ENCODE measurements around the gene ZNF536.
"Not testable (repeated sequence)": the region's sequence is repeated elsewhere in the genome, so short reads cannot be mapped to it uniquely, and the experiment has no call there.

ZNF536 gene

GRCh38 chr19:30449673-30450072 lies 77.5 kb downstream of the ZNF536 start:
- FAIRE-seq, result no peak

- no peak for FAIRE-seq
Observed at GRCh38 chr19:30450100-30450499, 77.9 kb downstream of the ZNF536 start.

- FAIRE-seq, result no peak
Observed at GRCh38 chr19:30450835-30451321, 78.7 kb downstream of the ZNF536 start.

- no peak for FAIRE-seq
Observed at GRCh38 chr19:30452931-30453330, 80.7 kb downstream of the ZNF536 start.

GRCh38 chr19:30453743-30454142 lies 81.6 kb downstream of the ZNF536 start:
- no peak for FAIRE-seq

GRCh38 chr19:30455881-30456280 lies 83.7 kb downstream of the ZNF536 start:
- FAIRE-seq, result no peak

- no peak for FAIRE-seq
Observed at GRCh38 chr19:30457484-30457883, 85.3 kb downstream of the ZNF536 start.

GRCh38 chr19:30459859-30460258 lies 87.7 kb downstream of the ZNF536 start:
- FAIRE-seq, result no peak

- no peak for FAIRE-seq
Observed at GRCh38 chr19:30464162-30464561, 92.0 kb downstream of the ZNF536 start.

- FAIRE-seq, result not testable (repeated sequence)
Observed at GRCh38 chr19:30466598-30466997, 94.4 kb downstream of the ZNF536 start.

GRCh38 chr19:30467239-30467638 lies 95.1 kb downstream of the ZNF536 start:
- no peak for FAIRE-seq

GRCh38 chr19:30469774-30470173 lies 97.6 kb downstream of the ZNF536 start:
- no peak for FAIRE-seq

- FAIRE-seq, result no peak
Observed at GRCh38 chr19:30471441-30471840, 99.3 kb downstream of the ZNF536 start.

GRCh38 chr19:30473334-30473867 lies 101.2 kb downstream of the ZNF536 start:
- no peak for FAIRE-seq

GRCh38 chr19:30476997-30477396 lies 104.8 kb downstream of the ZNF536 start:
- FAIRE-seq, result no peak

- FAIRE-seq, result no peak
Observed at GRCh38 chr19:30479231-30479630, 107.0 kb downstream of the ZNF536 start.

- no peak for FAIRE-seq
Observed at GRCh38 chr19:30480097-30480496, 107.9 kb downstream of the ZNF536 start.

- FAIRE-seq, result no peak
Observed at GRCh38 chr19:30481063-30481462, 108.9 kb downstream of the ZNF536 start.

GRCh38 chr19:30481823-30482222 lies 109.6 kb downstream of the ZNF536 start:
- no peak for FAIRE-seq

- no peak for FAIRE-seq
Observed at GRCh38 chr19:30482956-30483355, 110.8 kb downstream of the ZNF536 start.

GRCh38 chr19:30486250-30486649 lies 114.1 kb downstream of the ZNF536 start:
- not testable (repeated sequence) for FAIRE-seq

GRCh38 chr19:30487178-30487577 lies 115.0 kb downstream of the ZNF536 start:
- no peak for FAIRE-seq

GRCh38 chr19:30488191-30488590 lies 116.0 kb downstream of the ZNF536 start:
- FAIRE-seq, result no peak

GRCh38 chr19:30490760-30491159 lies 118.6 kb downstream of the ZNF536 start:
- FAIRE-seq, result no peak

- no peak for FAIRE-seq
Observed at GRCh38 chr19:30492586-30493270, 120.5 kb downstream of the ZNF536 start.

Measured in A204.1 (cell line).